Prostate gland (tissue), 2 donors: Measurements from ENCODE around the gene DROSHA. TPM values are rescaled to one million over a fixed set of nuclear protein-coding genes. Genes with fewer than 3 reads are reported as not detected.
"Not testable (repeated sequence)": the region's sequence is repeated elsewhere in the genome, so short reads cannot be mapped to it uniquely, and the experiment has no call there.

Source experiments
- DNase-seq: peaks from one replicate; pipeline ENCODE4 v3.0.0-alpha.2; 2019; ENCODE audit warnings: low spot score
- H3K27ac ChIP-seq, 2 donors: fragments of 200-600 bp; sonication (generic); 2 replicates each; pipeline ENCODE4 v1.5.1; 2017 to 2019
- H3K27me3 ChIP-seq: fragments of 200-600 bp; sonication (generic); replicated peaks from 2 replicates; pipeline ENCODE4 v1.5.1; 2019; ENCODE audit not compliant: insufficient read depth
- H3K36me3 ChIP-seq, 2 donors: fragments of 200-600 bp; sonication (generic); 1 replicate in 1 of 2; 2 replicates in 1 of 2; pipeline versions ENCODE4 v1.5.1 to v1.8.1; 2017 to 2019
- H3K4me1 ChIP-seq: fragments of 200-600 bp; sonication (generic); replicated peaks from 2 replicates; pipeline ENCODE4 v1.5.1; 2019
- H3K4me3 ChIP-seq, 2 donors: fragments of 200-600 bp; sonication (generic); 2 replicates each; pipeline ENCODE4 v1.5.1; 2017 to 2019
- H3K9me3 ChIP-seq: fragments of 200-600 bp; sonication (generic); 2 replicates; pipeline ENCODE4 v1.5.1; 2017
- POLR2A ChIP-seq: fragments of 450-650 bp; IDR thresholded peaks from one replicate; pipeline ENCODE4 v1.6.1; 2016; ENCODE audit warnings: antibody characterized with exemption, mild to moderate bottlenecking
- POLR2AphosphoS5 ChIP-seq: sonication (generic); formaldehyde crosslinking; IDR thresholded peaks from one replicate; pipeline ENCODE4 v1.6.1; 2017; ENCODE audit warnings: antibody characterized with exemption
- WGBS: methylation state at CpG from one replicate; pipeline ENCODE4 v1.1.5; 2018; 5-methylcytosine and 5-hydroxymethylcytosine counted together
- intact Hi-C: fragments of 100-400 bp; cut with DNase I; formaldehyde crosslinking; loops from one replicate; pipeline ENCODE4 v1.14.2; 2022
- total RNA-seq, 2 donors: library from RNA; depleted of rRNA; stranded (reverse); fragments of >200 nt; gene quantifications; one replicate each; pipeline ENCODE4 v1.1.0, GENCODE V29; 2016
- TF ChIP-seq, protein P1 (sequence below), 4 experiments: fragments of 200-600 bp in 2 of 4; fragments of 450-650 bp in 2 of 4; sonication (generic) in 2 of 4; IDR thresholded peaks; 1 replicate in 3 of 4; 2 replicates in 1 of 4; pipeline ENCODE4 v1.5.1; 2016 to 2019; ENCODE audit warnings: antibody characterized with exemption in 4 of 4, mild to moderate bottlenecking in 2 of 4, moderate library complexity in 2 of 4

The DROSHA gene
- total RNA-seq, 2 donors from 2014 or later, result 27.6 to 45.7 TPM

DNA sequence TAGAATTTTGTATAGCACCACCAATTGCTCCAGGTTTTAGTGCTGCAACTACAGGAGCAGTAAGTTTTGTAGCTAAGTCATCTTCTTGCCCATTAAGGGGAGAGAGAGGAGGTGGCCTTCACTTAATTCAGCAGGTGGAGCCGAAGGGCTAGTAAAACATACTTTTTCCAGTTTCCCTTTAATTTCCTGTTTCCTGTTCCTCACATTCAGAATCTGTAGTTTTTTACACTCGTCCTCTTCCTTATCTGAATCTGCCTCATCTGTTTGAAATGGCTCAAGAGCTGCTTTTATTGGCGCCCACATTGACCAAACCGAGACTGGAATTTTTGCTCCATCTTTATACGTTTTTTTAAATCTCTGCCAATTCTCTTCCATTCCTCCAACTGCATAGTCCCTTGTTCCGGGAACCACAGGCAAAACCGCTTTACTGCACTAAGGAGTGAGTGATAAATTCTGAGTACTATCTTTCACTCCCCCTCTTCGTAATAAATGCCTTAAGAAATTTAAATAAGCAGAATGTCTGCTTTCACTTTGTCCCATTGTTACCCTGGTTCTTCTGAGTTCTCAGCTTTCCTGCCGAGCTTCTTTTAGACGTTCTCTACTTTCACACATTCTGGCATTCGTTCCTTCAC, 133.9 kb downstream of the DROSHA start:
- no peaks in the 10 kb centered on the region for H3K27me3 ChIP-seq
- H3K36me3 ChIP-seq, result no peaks in the 10 kb centered on the region
- H3K9me3 ChIP-seq, result no peaks in the 10 kb centered on the region
- no peaks in the 10 kb centered on the region for H3K4me1 ChIP-seq
- DNase-seq, result no peak
- H3K4me3 ChIP-seq, result no peak overlapping the region
- H3K27ac ChIP-seq, result no peak overlapping the region
- TF ChIP-seq POLR2A, result no peak
- TF ChIP-seq POLR2AphosphoS5, result no peak
- TF ChIP-seq, protein P1, sequence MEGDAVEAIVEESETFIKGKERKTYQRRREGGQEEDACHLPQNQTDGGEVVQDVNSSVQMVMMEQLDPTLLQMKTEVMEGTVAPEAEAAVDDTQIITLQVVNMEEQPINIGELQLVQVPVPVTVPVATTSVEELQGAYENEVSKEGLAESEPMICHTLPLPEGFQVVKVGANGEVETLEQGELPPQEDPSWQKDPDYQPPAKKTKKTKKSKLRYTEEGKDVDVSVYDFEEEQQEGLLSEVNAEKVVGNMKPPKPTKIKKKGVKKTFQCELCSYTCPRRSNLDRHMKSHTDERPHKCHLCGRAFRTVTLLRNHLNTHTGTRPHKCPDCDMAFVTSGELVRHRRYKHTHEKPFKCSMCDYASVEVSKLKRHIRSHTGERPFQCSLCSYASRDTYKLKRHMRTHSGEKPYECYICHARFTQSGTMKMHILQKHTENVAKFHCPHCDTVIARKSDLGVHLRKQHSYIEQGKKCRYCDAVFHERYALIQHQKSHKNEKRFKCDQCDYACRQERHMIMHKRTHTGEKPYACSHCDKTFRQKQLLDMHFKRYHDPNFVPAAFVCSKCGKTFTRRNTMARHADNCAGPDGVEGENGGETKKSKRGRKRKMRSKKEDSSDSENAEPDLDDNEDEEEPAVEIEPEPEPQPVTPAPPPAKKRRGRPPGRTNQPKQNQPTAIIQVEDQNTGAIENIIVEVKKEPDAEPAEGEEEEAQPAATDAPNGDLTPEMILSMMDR (IDR thresholded peaks at IDR 0.05), result no peak
- WGBS, result 51% methylated on average over 11 of the region's 11 CpGs
- intact Hi-C loops, result no loop called here

DNA sequence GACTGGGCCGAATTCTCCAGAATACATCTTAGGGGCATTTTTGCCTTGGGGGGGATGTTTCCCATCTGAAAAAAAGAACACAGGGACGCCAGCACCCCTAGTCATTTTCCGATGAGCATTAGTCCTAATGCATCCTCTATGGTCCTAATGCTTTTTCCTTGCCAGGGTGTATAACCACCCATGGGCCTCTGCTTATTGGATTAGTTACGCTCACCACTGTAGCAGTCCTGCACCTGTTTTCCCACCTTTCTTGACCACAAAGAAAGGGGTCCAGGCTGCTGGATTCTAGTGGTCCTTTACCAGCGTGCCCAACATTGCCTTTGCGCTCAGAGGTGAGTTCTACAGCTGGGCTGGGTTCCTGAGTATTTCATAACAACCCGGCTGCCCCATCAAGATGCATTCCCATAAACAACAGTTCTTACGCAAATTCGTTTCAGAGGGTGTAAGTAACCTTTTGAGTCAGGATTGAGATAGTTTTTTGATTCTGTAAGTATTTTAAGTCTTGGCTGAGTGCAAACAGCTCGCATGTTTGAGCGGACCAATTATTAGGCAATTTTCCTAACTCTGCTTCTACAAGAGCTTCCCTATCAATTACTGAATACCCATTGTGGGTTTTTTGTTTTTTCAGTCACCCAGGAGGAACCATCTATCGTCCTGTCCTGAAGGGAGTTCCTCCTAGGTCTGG, 135.1 kb downstream of the DROSHA start:
- no peak overlapping the region for H3K27ac ChIP-seq
- H3K4me1 ChIP-seq, result no peaks in the 10 kb centered on the region
- H3K4me3 ChIP-seq, result no peak overlapping the region
- TF ChIP-seq, protein P1 (IDR thresholded peaks at IDR 0.05), result no peak
- TF ChIP-seq POLR2AphosphoS5 (no peak), POLR2A (no peak)
- WGBS, result 86% methylated on average over 12 of the region's 12 CpGs
- no peaks in the 10 kb centered on the region for H3K27me3 ChIP-seq
- H3K9me3 ChIP-seq, result no peaks in the 10 kb centered on the region
- intact Hi-C loops, result no loop called here
- DNase-seq, result no peak
- no peaks in the 10 kb centered on the region for H3K36me3 ChIP-seq

DNA sequence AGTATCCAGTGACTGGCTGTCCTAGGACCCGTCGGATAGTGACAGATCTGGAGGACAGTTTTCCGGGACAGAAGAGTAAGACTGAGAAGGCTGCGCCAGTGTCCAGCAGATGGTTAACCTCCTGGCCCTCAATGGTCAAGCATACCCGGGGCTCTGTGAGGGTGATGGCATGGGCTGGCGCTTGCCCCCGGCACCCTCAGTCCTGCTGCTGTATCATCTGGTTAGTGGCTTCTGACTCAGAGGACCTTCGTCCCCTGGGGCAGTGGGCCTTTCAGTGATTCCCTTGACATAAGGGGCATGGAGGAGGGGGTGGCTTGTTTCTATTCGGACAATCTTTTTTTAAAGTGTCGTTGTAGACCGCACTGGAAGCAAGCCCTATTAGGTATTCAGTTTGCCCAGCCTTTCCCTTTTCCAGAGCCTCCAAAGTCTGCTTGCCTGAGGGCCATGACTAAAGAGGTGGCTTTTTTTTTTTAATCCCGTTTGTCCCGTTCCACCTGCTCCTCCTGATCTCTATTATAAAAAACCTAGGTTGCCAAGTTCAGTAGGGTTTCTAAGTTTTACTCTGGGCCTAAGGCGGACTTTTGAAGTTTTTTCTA, 136.3 kb downstream of the DROSHA start:
- H3K27ac ChIP-seq, H3K4me1 ChIP-seq, H3K4me3 ChIP-seq, intact Hi-C loops, H3K27me3 ChIP-seq, H3K9me3 ChIP-seq, H3K36me3 ChIP-seq, DNase-seq: not testable (repeated sequence)
- WGBS, result 72% methylated on average over 14 of the region's 14 CpGs

DNA sequence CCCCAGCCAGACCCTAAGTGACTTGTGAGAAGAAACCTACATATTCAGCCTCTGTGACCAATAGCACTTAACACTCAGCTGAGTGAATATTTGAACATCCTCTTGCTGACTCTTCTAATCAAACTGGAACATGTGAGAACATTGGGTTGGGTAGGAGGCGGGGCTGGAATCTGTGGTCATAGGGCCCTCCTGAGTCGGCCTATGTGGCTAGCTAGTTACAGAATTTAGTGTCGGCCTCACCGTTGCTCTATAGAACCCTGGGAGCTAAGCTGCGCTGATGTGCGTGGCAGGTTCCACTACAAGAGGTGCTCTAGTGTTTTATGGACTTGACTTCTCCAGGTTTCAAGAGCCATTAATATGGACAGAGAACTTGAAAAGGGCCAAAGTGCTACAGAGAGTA, 138.8 kb downstream of the DROSHA start:
- H3K9me3 ChIP-seq, result no peaks in the 10 kb centered on the region
- no peaks in the 10 kb centered on the region for H3K4me1 ChIP-seq
- H3K27me3 ChIP-seq, result no peaks in the 10 kb centered on the region
- H3K4me3 ChIP-seq, result no peak overlapping the region
- no peak for DNase-seq
- no peak overlapping the region for H3K27ac ChIP-seq
- intact Hi-C loops, result no loop called here
- TF ChIP-seq, protein P1 (IDR thresholded peaks at IDR 0.05), result no peak
- TF ChIP-seq POLR2AphosphoS5, result no peak
- TF ChIP-seq POLR2A, result no peak
- WGBS, result 88% methylated on average over 6 of the region's 6 CpGs
- H3K36me3 ChIP-seq, result no peaks in the 10 kb centered on the region

DNA sequence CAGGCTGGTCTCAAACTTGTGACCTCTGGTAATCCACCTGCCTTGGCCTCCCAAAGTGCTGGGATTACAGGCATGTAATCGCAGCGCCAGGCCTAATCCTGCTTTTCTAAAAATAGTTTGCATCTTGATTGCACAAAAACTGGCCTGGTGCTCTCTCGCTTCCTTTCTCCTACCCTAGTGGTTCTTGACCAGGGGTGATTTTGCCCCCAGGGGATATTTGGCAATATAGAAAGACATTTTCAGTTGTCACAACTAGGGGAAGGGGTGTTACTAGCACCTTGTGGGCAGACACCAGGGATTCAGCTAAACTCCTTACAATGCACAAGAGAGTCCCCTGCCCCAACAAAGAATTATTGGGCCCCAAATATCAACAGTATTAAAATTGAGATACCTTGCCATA, 139.8 kb downstream of the DROSHA start:
- TF ChIP-seq, protein P1 (IDR thresholded peaks at IDR 0.05), result no peak
- TF ChIP-seq POLR2AphosphoS5, result no peak
- no peak for TF ChIP-seq POLR2A
- Histone ChIP-seq H3K4me1 (no peaks in the 10 kb centered on the region), H3K9me3 (no peaks in the 10 kb centered on the region), H3K27ac (no peak overlapping the region), H3K27me3 (no peaks in the 10 kb centered on the region), H3K36me3 (no peaks in the 10 kb centered on the region), H3K4me3 (no peak overlapping the region)
- intact Hi-C loops, result no loop called here
- no peak for DNase-seq
- 99% methylated on average over 3 of the region's 3 CpGs for WGBS
